ENCODE measurements around the gene B4GALNT4. TPM values are rescaled to one million over a fixed set of nuclear protein-coding genes. Genes with fewer than 3 reads are reported as not detected.
"Not testable (repeated sequence)": the region's sequence is repeated elsewhere in the genome, so short reads cannot be mapped to it uniquely, and the experiment has no call there.

The B4GALNT4 gene
- total RNA-seq: 0.32 TPM

- no peak for ATAC-seq
Observed at GRCh38 chr11:369336-370018, at the start of gene B4GALNT4. Gene B4GALNT4, plus strand, starts transcription at chr11:369499. Its CDS starts 305 bp downstream, at chr11:369804.

GRCh38 chr11:319888-320273 lies 49.4 kb upstream of the B4GALNT4 start:
- ATAC-seq: not testable (repeated sequence)

- ATAC-seq: no peak
Observed at GRCh38 chr11:324156-324555, 45.1 kb upstream of the B4GALNT4 start.

- ATAC-seq: not testable (repeated sequence)
Observed at GRCh38 chr11:324593-325517, 44.4 kb upstream of the B4GALNT4 start.

- ATAC-seq: peak; percentile 10
Observed at GRCh38 chr11:325796-326591, 43.3 kb upstream of the B4GALNT4 start.

GRCh38 chr11:326592-326841 lies 42.8 kb upstream of the B4GALNT4 start:
- ATAC-seq: no peak

- peak; percentile 73 for ATAC-seq
Observed at GRCh38 chr11:326842-327580, 42.3 kb upstream of the B4GALNT4 start.

- ATAC-seq: no peak
Observed at GRCh38 chr11:327581-327923, 41.7 kb upstream of the B4GALNT4 start.

GRCh38 chr11:328012-328411 lies 41.3 kb upstream of the B4GALNT4 start:
- no peak for ATAC-seq

GRCh38 chr11:328516-329100 lies 40.7 kb upstream of the B4GALNT4 start:
- ATAC-seq: not testable (repeated sequence)

- no peak for ATAC-seq
Observed at GRCh38 chr11:329886-330253, 39.4 kb upstream of the B4GALNT4 start.

GRCh38 chr11:330307-330693 lies 39.0 kb upstream of the B4GALNT4 start:
- no peak for ATAC-seq

GRCh38 chr11:330694-331357 lies 38.5 kb upstream of the B4GALNT4 start:
- ATAC-seq: no peak

- no peak for ATAC-seq
Observed at GRCh38 chr11:331358-332060, 37.8 kb upstream of the B4GALNT4 start.

GRCh38 chr11:332651-333480 lies 36.4 kb upstream of the B4GALNT4 start:
- ATAC-seq: no peak

GRCh38 chr11:333616-334263 lies 35.6 kb upstream of the B4GALNT4 start:
- not testable (repeated sequence) for ATAC-seq

GRCh38 chr11:334264-334994 lies 34.9 kb upstream of the B4GALNT4 start:
- ATAC-seq: no peak

GRCh38 chr11:335779-336658 lies 33.3 kb upstream of the B4GALNT4 start:
- no peak for ATAC-seq
